Right renal pelvis (tissue), 4 donors: ENCODE results near the gene AFAP1L1. TPM values are rescaled to one million over a fixed set of nuclear protein-coding genes. Genes with fewer than 3 reads are reported as not detected.

Source experiments
- DNase-seq, 4 donors: peaks; one replicate each; pipeline ENCODE4 v3.0.0-alpha.2; 2013; ENCODE audit warnings: low read depth in 4 of 4, low spot score in 3 of 4, missing footprints in 1 of 4
- polyA plus RNA-seq, 4 donors: library from polyadenylated mRNA; unstranded; fragments of 120-200 nt; gene quantifications; one replicate each; pipeline ENCODE4 v1.2.1, GENCODE V29; 2013; ENCODE audit not compliant: insufficient read length in 4 of 4

Gene AFAP1L1
- 10 to 100 TPM; 17.1 to 21.4 (median 19.3) TPM for polyA plus RNA-seq

DNA sequence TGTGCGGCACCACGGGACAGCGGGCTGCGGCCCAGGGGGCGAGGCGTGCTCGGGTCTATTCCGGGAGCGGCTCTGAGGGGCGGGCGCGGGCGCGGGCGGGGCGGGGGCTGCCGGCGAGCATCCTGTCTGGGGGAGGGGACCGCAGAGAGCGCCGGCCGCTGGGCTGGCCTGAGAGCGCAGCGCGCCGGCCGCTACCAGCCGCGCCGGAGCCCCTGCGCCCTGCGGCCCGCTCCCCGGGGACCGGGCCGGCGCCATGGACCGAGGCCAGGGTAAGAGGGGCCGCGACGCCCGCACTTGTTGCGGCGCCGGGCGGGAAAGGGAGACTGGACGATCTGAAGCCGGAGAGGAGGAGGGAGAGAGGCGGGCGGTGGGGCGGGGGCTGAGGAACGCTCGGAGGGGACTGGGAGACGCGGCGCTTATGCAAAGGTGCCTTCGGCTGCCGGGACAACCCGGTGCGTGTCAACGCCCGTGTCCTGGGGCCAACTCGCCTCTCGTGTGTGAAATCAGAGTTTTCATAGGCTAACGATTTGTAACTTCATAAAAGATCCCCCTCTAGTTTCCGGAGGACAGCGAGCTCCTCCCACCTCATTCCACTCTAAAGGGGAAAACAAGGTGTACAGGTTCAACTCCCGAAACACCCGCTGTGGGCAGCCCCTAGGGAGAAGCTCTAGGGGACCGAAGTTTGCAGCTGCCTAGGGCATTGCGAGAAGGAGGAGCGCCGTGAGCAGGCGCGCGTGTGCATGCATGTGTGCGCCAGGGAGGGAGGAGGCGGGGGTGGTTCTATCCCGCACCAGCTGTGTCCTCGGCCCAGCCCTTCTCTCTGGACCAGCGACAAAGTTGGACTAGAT, at the start of gene AFAP1L1:
AFAP1L1 (plus strand) TSS at position 144 of the 848 bp plus-strand sequence; CDS start at position 254, 110 bp downstream.
- DNase-seq = no peak

DNA sequence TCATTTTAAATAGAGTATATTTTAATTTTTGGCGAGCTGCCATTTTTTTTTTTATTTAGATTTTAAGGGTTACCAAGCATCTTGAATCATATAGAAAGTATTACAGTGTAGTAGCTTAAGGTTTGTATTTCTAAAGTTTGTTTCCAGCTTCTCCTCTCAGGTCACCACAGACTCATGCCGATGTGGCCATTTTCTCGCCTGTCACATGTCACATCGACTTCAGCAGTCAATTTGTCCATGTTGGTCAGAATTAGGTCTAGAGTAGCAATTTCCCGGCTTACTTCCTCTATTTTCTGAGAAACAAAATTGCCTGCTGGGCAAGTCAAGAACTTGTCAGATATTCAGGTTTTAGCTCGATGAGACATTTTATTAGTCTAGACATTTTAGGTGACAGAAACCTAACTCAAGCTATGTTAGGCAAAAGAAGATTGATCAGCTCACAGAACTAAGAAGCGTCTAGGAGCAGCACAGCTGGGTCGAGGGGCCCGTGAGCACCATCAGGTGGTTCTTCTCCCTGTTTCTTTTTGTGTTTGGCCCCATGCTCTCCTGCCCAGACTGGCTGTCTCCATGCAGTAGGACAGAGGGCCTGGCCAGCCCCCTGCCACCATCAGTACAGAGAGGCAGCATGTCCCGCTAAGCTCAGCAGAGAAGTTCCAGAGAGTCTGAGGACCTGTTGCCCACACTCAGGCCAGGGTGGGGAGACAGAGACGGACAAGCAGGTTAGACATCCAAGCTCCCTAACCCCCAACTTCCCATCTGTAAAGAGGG, 48.4 kb upstream of the AFAP1L1 start:
- DNase-seq = no peak

DNA sequence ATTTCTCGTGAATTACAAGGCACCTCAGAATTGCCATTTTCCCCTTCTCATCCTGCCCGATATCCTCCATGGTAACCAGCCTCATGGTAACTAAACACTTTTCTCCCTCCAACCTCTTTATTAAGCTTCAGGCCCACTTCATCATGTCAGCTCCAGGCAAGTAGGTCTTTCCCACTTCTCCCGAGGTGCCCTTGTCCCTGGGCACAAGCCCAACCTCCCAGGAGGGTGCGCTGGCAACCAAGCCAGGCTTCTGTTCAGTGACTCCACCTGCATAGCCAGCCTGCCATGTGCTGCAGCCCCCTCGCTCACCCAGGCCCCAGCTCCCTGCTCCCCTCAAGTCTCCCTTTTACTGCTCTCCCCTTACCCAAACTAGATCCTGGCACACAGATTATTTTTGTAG, 47.4 kb upstream of the AFAP1L1 start:
- DNase-seq = no peak

DNA sequence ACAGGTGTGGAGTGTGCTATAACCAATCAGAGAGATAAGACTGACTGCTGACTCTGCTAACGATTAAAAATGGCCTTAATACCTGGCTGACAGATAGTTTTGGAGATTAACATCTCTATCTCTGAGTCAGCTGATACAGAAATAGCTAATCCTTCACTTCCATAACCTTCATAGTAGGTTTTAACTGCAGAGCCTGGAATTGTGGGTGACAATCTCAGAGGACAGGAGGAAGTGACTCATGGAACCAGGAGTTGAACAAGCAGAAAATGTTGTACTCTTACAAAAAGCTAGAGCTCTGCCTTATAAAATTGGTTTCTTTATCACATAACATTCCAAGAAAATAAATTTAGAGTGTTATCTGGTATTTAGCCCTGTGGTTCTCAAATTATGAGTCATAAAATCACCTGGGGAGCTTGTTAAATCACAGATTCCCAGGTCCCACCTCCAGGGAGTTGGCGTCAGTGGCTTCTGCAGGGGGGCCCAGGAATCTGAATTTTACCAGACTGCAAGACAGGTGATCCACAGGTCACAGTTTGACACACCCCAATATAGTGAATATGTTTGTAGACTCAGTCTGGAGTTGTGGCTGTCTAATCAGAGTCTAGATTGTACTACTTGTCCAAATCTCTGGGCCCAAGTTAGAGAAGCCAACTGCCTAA, 44.4 kb upstream of the AFAP1L1 start:
- DNase-seq = no peak

DNA sequence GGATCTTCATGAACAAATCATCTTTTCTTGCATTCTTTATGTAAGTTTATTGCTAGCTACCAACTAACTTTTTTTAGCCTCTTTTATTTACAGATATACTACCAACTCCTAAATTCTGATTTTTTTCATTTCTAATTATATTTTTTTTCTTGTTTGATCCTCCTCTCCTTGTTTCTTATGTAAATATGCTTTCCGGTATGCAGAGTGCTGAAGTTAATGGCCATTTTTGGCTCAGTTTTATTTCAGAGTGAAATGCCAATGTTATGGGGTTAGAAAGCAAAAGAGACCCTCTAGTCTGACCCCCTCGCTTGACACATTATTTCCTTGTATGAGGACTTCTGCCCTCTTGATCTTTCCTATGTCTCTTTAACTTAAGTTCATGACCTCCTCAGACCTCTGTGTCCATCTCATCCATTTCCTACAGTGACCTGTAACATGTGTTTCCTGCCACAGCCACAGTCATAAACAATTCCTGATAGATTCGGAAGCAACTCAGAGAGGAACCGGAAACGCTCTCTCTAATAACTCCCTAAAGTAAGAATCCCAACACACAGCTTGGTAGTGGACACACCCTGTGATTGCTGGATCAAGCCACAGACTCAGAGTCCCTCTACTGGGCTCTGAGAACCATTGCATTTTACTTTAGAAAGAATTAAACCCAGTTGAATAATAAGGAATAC, 42.9 kb upstream of the AFAP1L1 start:
- peak in 2 of 4 donors; percentile 22 to 26 for DNase-seq

DNA sequence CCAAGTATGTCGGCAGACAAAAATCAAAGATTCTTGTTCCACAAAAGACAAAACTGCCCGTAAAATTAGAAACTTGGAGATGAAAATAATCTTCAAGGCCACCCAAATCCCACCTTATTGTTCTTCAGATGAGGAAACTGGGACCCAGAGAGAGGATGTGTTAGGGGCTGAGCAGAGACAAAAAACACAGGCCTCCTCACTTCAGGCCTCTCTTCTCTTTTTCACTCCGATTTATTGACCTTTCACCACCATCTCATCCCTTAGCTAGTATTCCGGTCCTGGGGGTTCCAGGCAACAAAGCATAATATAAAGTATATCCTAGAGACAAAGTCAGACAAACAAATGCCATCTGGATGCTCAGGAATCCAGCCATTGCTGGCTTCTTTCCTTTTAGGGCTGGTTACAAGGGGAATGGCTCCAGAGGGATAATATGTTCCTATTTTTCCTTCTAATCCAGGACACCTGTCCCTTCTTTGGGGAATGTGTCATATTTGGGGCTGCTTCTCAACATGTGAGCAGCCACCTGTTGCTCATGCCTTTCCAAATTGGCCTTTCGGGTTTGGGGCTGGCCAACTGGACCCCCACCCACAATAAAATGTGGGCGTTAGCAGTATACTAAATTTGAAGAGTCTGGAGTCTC, 42.2 kb upstream of the AFAP1L1 start:
- DNase-seq = no peak

DNA sequence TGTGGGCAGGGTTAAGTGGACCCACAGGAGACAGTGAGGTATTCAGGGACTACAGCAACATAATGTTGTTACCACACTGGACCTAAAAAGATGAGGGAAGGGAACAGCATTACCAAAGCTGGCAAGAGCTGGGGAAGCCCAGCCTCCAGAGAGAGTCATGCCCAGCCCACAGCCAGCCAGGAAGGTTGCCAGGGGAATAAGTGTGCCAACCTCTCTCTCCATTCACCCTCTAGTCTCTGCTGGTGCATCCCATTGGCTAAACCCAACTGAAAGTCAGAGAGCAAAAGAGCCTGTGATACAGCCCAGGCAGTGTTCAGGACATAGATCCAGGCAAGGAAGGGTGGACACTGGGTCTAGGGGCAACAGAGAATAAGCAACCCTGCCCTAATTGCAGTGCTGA, 35.8 kb upstream of the AFAP1L1 start:
- DNase-seq = no peak

DNA sequence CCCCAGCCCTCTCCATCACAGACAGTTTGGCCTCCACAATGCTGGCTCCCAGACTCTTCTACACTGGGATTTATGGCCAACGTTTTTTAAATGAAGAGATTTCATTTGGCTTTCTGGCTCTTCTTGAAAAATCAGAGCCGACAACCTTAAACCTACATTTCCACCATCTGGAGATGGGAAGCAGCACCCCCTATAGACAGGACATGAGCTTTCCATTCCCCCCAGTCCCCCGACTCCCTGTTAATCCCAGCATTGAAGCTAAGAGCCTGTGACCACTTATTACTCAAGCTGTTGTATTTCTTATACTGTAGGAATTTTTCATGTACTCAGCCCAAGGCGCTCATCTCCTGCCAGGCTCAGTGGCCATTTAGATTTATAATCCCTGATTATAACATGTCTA, 34.0 kb upstream of the AFAP1L1 start:
- no peak for DNase-seq

DNA sequence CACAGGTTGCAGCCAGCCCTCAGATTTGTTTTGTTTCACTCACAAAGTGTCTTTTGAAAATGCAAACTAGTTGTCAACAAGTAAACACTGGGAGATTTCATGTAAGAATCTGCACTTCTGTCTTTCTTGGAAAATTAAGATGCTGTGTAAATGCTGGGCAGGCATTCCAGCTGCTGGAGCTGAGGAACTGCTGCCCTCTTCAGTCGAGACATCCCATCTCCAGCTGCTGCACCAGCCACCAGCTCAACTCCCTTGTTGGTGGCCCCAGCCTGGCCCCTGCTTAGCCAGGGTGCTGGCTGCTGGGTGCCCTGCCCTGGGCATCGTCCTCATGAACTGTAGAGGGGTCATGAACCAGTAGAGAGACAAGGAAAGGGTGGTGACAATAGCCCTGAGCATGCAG, 33.1 kb upstream of the AFAP1L1 start:
- DNase-seq = no peak

DNA sequence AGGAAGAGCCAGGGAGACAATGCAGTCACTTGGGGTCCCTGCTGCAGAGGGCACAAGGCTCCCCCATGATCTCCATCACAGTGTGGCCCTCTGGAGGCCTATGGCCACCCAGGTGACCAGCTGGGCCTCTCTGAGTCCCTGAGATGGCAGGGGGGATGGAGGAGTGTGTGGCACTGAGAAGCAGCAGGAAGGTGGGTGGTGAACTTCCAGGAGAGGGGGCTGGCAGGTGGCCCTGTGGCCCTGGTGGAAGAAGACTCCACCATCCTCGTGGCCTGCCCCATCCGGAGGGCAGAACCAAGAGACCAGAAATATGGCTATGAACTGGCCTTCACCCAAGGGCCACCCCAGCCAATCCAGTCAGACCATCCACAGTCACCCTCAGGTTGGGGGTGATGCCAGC, 31.7 kb upstream of the AFAP1L1 start:
- no peak for DNase-seq

DNA sequence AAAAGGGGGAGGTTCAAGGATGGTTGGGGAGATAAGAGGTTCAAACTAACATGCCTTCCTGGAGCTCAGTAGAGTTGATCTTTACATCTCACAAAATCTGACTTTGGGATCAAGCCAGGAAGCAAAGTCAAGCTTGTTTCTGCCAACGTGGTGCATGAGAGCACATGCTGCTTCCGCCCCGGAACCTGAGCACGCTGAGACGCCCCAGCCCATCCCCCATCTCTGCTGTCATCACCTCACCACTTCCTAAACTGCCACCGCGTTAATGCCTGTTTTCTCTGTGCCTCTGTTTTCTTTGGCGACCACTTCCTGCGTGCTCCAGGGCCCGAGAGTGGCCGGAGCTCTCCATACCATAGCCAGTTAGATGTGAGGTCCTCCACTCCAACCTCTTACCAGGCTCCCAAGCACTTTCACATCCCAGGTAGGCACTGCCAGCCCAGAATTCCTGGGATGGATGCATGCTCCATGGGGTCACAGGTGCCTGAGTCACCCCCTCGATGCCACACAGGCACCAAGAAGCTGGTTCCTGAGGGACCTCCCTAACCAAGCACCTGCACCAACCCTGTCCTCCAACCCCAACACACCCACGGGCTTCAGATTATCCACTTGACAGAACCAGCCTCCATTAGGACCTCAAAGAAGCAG, 31.2 kb upstream of the AFAP1L1 start:
- no peak for DNase-seq

DNA sequence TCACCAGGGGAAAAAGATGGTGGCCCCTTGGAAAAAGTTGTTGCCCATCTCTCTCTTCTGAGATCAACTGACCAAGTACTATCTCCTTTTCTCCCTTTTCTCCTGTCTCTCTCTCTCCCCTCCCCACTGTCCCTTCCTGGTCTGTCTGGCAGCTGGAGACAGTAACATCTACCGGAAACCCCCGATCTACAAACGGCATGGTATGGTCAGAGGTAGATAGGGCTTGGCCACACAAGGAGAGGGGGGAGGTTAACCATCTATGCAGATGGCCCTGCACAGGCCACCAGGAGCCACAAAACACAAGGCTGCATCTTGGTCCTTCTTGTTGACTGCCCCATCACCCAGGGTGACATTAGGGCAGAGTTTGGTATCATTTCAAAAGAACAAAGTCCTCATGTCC, 29.3 kb upstream of the AFAP1L1 start:
- no peak for DNase-seq

DNA sequence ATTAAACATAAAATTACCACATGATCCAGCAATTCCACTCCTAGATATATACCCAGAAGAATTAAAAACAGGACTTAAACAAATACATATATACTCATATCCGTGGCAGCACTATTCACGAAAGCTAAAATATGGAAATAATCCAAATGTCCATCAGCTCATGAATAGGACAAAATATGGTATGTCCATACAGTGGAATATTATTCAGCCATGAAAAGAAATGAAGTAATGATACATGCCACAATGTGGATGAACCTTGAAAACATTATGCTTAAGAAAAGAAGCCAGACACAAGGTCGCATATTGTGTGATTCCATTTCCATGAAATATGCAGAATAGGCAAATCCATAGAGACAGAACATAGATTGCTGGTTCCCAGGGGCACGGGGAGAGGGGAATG, 24.8 kb upstream of the AFAP1L1 start:
- DNase-seq = no peak

DNA sequence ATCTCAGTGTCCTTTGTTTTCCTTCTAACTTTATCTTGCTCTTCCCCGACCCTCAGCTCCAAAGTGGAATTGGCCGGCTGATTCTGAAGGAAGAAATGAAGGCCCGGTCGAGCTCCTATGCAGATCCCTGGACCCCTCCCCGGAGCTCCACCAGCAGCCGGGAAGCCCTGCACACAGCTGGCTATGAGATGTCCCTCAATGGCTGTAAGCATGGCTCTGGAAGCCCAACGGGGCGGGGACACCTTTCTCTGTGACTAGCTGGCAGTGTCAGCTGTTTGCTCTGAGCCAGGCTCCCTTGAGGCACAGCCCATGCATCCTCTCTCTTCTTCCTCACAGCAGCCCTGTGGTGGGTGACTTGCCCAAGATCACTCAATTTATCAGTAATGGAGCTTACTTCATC, 23.9 kb upstream of the AFAP1L1 start:
- DNase-seq = no peak

DNA sequence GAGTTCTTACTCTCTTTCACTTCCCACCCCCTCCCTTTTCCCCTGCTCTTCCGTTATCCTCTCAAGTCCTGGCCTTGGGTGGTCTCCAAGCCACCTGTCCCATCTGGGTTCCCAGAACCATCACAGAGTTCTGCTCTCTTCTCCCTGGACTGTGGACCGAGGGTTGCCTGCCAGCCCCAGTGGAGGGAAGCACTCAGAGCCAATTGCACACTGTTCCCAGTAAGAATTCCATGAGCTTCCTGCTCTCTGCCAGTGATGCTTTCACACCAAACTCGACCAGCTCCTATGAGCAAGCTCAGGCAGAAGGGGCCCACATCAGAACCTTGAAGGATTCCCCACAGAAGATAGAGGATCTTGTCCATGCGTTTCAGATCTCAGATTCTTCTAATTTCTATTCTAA, 20.1 kb upstream of the AFAP1L1 start:
- no peak for DNase-seq

DNA sequence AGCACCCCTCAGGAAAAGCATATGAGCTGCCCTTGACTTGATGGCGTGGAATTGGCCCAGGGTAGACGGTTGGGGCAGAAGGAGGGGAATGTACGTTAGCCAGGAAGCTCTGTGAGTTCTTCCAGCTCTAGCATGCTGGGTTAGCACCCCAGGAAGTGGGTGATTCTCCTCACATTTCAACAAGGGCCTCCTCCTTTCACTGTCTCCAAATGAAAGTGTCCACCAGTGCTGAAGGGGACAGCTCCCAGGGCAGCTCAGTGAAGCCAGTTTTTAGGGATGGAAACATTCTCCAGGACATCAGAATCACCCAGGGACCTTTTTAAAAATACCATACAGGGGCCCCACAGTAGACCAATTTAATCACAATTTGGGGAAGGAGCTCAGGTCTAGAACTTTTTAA, 17.2 kb upstream of the AFAP1L1 start:
- peak in 1 of 4 donors; percentile 21 for DNase-seq

DNA sequence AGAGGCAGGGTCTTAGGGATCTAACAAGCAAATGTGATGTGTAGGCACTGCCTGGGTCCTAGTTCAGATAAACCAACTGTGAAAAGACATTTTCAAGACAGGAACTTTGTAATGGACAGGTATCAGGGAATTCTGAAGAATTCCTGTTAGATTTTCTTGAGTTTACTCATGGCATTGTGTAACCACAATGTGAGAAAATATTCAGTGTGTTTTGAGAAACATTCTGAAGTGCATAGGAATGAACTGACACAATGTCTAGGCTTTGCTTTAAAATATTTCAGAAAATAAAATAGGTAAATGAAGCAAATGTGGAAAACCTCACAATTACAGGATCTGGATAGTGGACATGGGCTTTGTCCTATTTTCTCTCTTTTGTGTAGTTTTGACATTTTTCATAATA, 15.2 kb upstream of the AFAP1L1 start:
- DNase-seq = no peak

DNA sequence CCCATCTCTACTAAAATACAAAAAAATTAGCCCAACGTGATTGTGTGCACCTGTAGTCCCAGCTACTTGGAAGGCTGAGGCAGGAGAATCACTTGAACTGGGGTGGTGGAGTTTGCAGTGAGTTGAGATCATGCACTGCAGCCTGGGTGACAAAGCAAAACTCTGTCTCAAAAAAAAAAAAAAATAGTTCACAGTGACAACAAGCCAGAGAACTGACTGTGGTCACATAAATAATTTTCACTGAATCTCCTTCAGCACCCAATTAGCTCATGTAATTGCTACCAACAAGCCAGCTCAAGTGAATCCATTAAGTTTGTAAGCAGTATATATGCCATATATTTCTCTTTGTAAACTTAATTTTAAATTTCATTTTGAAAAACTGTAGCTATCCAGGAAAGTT, 14.5 kb upstream of the AFAP1L1 start:
- DNase-seq = no peak

DNA sequence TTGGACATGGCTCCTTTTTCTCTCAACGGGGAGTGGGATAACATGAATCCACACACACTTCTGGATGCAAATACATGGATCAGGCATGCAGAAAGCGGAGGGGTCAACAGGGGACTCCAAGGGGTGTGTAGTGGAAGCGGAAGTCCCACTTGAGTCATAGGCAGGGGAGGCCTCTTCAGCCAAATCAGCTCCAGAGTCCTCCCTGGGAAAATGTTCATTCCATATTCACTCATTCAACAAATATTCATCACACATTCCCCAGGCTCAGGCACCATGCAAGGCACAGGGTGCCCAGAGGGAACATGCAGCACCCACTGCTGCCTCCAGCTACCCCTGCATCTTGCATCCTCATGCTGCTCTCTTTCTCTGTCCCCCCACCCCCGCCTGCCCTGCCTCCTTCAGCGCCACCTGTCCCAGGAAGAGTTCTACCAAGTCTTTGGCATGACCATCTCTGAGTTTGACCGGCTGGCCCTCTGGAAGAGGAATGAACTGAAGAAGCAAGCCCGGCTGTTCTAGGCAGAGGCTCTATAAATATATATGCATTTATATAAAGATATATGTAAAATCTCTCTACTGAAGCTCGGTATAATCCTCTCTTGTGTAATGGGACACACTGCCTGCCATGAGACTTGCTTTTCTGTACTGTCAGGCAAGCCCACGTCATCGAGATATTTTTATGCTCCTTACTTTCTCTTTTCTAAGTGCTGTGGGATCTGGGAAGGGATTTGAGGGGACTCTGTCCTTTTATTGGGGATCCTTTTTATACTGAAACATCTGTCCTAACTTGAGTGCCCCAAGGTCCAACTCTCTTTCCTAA, 13.6 kb upstream of the AFAP1L1 start:
- no peak for DNase-seq
